HepG2 (cell line): Measurements from ENCODE around the gene PCSK6. TPM values are rescaled to one million over a fixed set of nuclear protein-coding genes. Genes with fewer than 3 reads are reported as not detected.

Experiments
- AKAP8 ChIP-seq: sonication (generic); formaldehyde crosslinking; IDR thresholded peaks from 2 replicates; pipeline ENCODE4 v1.5.1; 2020; ENCODE audit warnings: mild to moderate bottlenecking, missing genetic modification reagents
- PRMT3 ChIP-seq: sonication (generic); formaldehyde crosslinking; IDR thresholded peaks from 2 replicates; pipeline ENCODE4 v1.8.1; 2022; ENCODE audit warnings: low read depth, mild to moderate bottlenecking, moderate library complexity, missing genetic modification reagents, borderline replicate concordance
- SPEN ChIP-seq: sonication (generic); formaldehyde crosslinking; IDR thresholded peaks from 2 replicates; pipeline ENCODE4 v1.5.1; 2020; ENCODE audit warnings: low read depth, mild to moderate bottlenecking, missing genetic modification reagents
- WIZ ChIP-seq: sonication (generic); formaldehyde crosslinking; IDR thresholded peaks from 2 replicates; pipeline ENCODE4 v1.5.1; 2020; ENCODE audit warnings: mild to moderate bottlenecking, missing genetic modification reagents
- YY1 ChIP-seq: IDR thresholded peaks from 2 replicates; pipeline ENCODE4 v1.6.1; 2011; ENCODE audit warnings: low read length, low read depth, moderate library complexity, mild to moderate bottlenecking; ENCODE audit not compliant: insufficient read depth, insufficient replicate concordance
- polyA plus RNA-seq, 8 experiments: library from polyadenylated mRNA; depleted of rRNA in 3 of 8; stranded (reverse) in 7 of 8; unstranded in 1 of 8; fragments of >200 nt; fragmentation: Illumina TruSeq in 4 of 8; extraction: Trizol in 4 of 8; gene quantifications; 2 replicates each; pipeline versions ENCODE4 v1.2.1 to v1.2.3, GENCODE V29; 2011 to 2016; ENCODE audit warnings: low read depth in 4 of 8, missing spikeins in 1 of 8, mixed read lengths in 1 of 8; ENCODE audit not compliant: insufficient read depth in 1 of 8
- total RNA-seq, 5 experiments: library from RNA; depleted of rRNA; stranded (reverse); fragments of >200 nt; fragmentation: Illumina TruSeq; extraction: Trizol; gene quantifications; 2 replicates each; pipeline ENCODE4 v1.2.3, GENCODE V29; 2016; ENCODE audit warnings: low read depth in 1 of 5
- TF ChIP-seq, protein P1 (sequence below): sonication (generic); formaldehyde crosslinking; IDR thresholded peaks from 2 replicates; pipeline ENCODE4 v1.4.0; 2020; ENCODE audit warnings: missing genetic modification reagents
- TF ChIP-seq, protein P2 (sequence below), 2 experiments: sonication (generic) in 1 of 2; formaldehyde crosslinking in 1 of 2; IDR thresholded peaks; 2 replicates each; pipeline versions ENCODE4 v1.4.0 to v1.6.1; 2016 to 2020; ENCODE audit warnings: borderline replicate concordance in 1 of 2, low read depth in 1 of 2, mild to moderate bottlenecking in 1 of 2, missing genetic modification reagents in 1 of 2
- TF ChIP-seq, protein P3 (sequence below): sonication (generic); formaldehyde crosslinking; IDR thresholded peaks from 2 replicates; pipeline ENCODE4 v1.5.1; 2020; ENCODE audit warnings: missing genetic modification reagents, mild to moderate bottlenecking, borderline replicate concordance
- TF ChIP-seq, protein P4 (sequence below): sonication (generic); formaldehyde crosslinking; IDR thresholded peaks from 2 replicates; pipeline ENCODE4 v1.4.0; 2020; ENCODE audit warnings: missing genetic modification reagents, mild to moderate bottlenecking, borderline replicate concordance
- TF ChIP-seq, protein P5 (sequence below): sonication (generic); formaldehyde crosslinking; IDR thresholded peaks from 2 replicates; pipeline ENCODE4 v1.5.0; 2020; ENCODE audit warnings: mild to moderate bottlenecking, missing genetic modification reagents, borderline replicate concordance

The PCSK6 gene
- total and polyA plus RNA-seq, 2 of the 13 experiments (the other 11 are each of a cell fraction or from before 2014, with no cell fraction given), result 56.5 to 155 TPM

DNA sequence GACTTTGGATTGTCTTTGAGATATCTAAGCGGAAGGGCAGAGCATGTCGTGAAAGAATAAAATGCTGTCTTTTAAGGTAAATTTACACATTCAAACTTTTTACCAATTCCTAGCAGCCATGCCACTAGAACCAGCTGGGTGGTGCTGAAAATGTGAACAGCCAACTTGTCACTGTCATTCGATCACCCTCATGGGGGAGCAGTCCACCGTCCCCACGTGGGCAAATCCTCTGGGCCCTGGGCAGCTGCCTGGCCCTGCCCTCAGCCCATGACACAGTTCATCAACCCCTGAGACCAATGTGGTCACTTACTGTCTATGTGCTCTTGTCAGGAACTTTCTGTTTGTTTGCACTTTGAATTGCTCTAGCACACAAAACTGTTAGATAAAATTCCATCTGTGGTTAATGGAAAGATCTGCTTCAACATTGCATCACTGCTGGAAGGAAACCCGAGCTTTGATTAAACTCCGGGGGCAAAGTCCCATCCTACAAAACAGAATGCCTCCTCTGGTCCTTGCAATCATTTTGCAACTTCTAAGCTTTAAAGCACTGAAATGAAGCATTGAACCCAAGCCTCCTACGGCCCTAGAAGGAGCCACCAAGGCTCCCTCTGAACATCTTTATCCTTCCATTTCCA is 50.1 kb downstream of the PCSK6 start (continued):
- TF ChIP-seq, protein P1, sequence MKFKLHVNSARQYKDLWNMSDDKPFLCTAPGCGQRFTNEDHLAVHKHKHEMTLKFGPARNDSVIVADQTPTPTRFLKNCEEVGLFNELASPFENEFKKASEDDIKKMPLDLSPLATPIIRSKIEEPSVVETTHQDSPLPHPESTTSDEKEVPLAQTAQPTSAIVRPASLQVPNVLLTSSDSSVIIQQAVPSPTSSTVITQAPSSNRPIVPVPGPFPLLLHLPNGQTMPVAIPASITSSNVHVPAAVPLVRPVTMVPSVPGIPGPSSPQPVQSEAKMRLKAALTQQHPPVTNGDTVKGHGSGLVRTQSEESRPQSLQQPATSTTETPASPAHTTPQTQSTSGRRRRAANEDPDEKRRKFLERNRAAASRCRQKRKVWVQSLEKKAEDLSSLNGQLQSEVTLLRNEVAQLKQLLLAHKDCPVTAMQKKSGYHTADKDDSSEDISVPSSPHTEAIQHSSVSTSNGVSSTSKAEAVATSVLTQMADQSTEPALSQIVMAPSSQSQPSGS (CRISPR knock-in tag), result peak; percentile 96
- peak; percentile 47 for TF ChIP-seq YY1
- TF ChIP-seq, protein P2, sequence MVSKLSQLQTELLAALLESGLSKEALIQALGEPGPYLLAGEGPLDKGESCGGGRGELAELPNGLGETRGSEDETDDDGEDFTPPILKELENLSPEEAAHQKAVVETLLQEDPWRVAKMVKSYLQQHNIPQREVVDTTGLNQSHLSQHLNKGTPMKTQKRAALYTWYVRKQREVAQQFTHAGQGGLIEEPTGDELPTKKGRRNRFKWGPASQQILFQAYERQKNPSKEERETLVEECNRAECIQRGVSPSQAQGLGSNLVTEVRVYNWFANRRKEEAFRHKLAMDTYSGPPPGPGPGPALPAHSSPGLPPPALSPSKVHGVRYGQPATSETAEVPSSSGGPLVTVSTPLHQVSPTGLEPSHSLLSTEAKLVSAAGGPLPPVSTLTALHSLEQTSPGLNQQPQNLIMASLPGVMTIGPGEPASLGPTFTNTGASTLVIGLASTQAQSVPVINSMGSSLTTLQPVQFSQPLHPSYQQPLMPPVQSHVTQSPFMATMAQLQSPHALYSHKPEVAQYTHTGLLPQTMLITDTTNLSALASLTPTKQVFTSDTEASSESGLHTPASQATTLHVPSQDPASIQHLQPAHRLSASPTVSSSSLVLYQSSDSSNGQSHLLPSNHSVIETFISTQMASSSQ (IDR thresholded peaks at IDR 0.05; ENCODE audit: low read depth), result peak; percentile 76
- TF ChIP-seq, protein P2 (CRISPR knock-in tag; IDR thresholded peaks at IDR 0.05; ENCODE audit: borderline replicate concordance), result peak; percentile 94; the same call in 1 of the 2 replicates
- TF ChIP-seq WIZ (CRISPR knock-in tag), result no peak
- TF ChIP-seq, protein P3, sequence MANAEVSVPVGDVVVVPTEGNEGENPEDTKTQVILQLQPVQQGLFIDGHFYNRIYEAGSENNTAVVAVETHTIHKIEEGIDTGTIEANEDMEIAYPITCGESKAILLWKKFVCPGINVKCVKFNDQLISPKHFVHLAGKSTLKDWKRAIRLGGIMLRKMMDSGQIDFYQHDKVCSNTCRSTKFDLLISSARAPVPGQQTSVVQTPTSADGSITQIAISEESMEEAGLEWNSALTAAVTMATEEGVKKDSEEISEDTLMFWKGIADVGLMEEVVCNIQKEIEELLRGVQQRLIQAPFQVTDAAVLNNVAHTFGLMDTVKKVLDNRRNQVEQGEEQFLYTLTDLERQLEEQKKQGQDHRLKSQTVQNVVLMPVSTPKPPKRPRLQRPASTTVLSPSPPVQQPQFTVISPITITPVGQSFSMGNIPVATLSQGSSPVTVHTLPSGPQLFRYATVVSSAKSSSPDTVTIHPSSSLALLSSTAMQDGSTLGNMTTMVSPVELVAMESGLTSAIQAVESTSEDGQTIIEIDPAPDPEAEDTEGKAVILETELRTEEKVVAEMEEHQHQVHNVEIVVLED (CRISPR knock-in tag), result peak; percentile 51; the same call in 1 of the 2 replicates
- 0 out of 2 replicates have a peak, but pooled peaks have one; percentile 56 for TF ChIP-seq AKAP8 (CRISPR knock-in tag)
- TF ChIP-seq, protein P4, sequence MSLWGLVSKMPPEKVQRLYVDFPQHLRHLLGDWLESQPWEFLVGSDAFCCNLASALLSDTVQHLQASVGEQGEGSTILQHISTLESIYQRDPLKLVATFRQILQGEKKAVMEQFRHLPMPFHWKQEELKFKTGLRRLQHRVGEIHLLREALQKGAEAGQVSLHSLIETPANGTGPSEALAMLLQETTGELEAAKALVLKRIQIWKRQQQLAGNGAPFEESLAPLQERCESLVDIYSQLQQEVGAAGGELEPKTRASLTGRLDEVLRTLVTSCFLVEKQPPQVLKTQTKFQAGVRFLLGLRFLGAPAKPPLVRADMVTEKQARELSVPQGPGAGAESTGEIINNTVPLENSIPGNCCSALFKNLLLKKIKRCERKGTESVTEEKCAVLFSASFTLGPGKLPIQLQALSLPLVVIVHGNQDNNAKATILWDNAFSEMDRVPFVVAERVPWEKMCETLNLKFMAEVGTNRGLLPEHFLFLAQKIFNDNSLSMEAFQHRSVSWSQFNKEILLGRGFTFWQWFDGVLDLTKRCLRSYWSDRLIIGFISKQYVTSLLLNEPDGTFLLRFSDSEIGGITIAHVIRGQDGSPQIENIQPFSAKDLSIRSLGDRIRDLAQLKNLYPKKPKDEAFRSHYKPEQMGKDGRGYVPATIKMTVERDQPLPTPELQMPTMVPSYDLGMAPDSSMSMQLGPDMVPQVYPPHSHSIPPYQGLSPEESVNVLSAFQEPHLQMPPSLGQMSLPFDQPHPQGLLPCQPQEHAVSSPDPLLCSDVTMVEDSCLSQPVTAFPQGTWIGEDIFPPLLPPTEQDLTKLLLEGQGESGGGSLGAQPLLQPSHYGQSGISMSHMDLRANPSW (CRISPR knock-in tag), result peak; percentile 93
- TF ChIP-seq SPEN (CRISPR knock-in tag), result peak; percentile 73; the same call in 1 of the 2 replicates
- TF ChIP-seq, protein P5, sequence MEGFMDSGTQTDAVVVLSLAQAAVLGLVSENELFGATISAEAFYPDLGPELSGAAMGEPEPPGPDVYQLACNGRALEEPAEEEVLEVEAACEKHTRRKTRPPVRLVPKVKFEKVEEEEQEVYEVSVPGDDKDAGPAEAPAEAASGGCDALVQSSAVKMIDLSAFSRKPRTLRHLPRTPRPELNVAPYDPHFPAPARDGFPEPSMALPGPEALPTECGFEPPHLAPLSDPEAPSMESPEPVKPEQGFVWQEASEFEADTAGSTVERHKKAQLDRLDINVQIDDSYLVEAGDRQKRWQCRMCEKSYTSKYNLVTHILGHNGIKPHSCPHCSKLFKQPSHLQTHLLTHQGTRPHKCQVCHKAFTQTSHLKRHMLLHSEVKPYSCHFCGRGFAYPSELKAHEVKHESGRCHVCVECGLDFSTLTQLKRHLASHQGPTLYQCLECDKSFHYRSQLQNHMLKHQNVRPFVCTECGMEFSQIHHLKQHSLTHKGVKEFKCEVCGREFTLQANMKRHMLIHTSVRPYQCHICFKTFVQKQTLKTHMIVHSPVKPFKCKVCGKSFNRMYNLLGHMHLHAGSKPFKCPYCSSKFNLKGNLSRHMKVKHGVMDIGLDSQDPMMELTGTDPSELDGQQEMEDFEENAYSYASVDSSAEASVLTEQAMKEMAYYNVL, result peak; percentile 83; the same call in 1 of the 2 replicates
- no peak for TF ChIP-seq PRMT3 (CRISPR knock-in tag)
